PC-3 (cell line): ENCODE data around the gene MRPL28. TPM values are rescaled to one million over a fixed set of nuclear protein-coding genes. Genes with fewer than 3 reads are reported as not detected.
"Not testable (repeated sequence)": the region's sequence is repeated elsewhere in the genome, so short reads cannot be mapped to it uniquely, and the experiment has no call there.

Experiments
- ATAC-seq: fragments of 200-7000 bp; cut with Tn5 transposase; 2 replicates; pipeline ENCODE4 v1.9.1; 2020; ENCODE audit warnings: mild to moderate bottlenecking, moderate library complexity
- BruUV-seq: library from RNA; stranded (reverse); fragments of 400-500 nt; replicated peaks from 2 replicates; lab custom pipeline; 2021; lab: Mats Ljungman, UMichigan
- CTCF ChIA-PET: fragments of 300-600 bp; sonication (Branson Sonifier 250); formaldehyde crosslinking; loops from one replicate; lab custom pipeline; 2022; ENCODE audit warnings: antibody characterized with exemption; lab: Charles Lee
- POLR2A ChIA-PET: fragments of 300-600 bp; sonication (Branson Sonifier 250); formaldehyde crosslinking; loops from one replicate; lab custom pipeline; 2022; ENCODE audit warnings: antibody characterized with exemption; ENCODE audit not compliant: unreplicated experiment; lab: Charles Lee
- DNase-seq: peaks from one replicate; pipeline ENCODE4 v3.0.0-alpha.2; 2015
- H2AFZ ChIP-seq: fragments of 300-600 bp; sonication (generic); 2 replicates; pipeline ENCODE4 v1.6.0; 2016; ENCODE audit warnings: antibody characterized with exemption, low read length
- H3F3A ChIP-seq: fragments of 300-600 bp; sonication (generic); one replicate; pipeline ENCODE4 v1.6.0; 2017; ENCODE audit warnings: antibody characterized with exemption, low read length, control low read depth, mild to moderate bottlenecking; ENCODE audit not compliant: unreplicated experiment
- H3K27ac ChIP-seq: fragments of 300-600 bp; sonication (generic); 2 replicates; pipeline ENCODE4 v1.5.1; 2016; ENCODE audit warnings: mild to moderate bottlenecking, low read length
- H3K27me3 ChIP-seq: fragments of 300-600 bp; sonication (generic); 2 replicates; pipeline ENCODE4 v1.6.1; 2016; ENCODE audit warnings: low read length, mixed read lengths
- H3K36me3 ChIP-seq: fragments of 300-600 bp; sonication (generic); 2 replicates; pipeline ENCODE4 v1.6.1; 2016; ENCODE audit warnings: low read depth, mixed run types, low read length, mixed read lengths
- H3K4me1 ChIP-seq: fragments of 300-600 bp; sonication (generic); 2 replicates; pipeline ENCODE4 v1.5.1; 2016; ENCODE audit warnings: low read length; ENCODE audit not compliant: insufficient read depth
- H3K4me2 ChIP-seq: fragments of 300-600 bp; sonication (generic); 2 replicates; pipeline ENCODE4 v1.6.0; 2016; ENCODE audit warnings: low read length
- H3K4me3 ChIP-seq: fragments of 300-600 bp; sonication (generic); 2 replicates; pipeline ENCODE4 v1.5.1; 2016; ENCODE audit warnings: mild to moderate bottlenecking, low read length, mixed read lengths
- H3K79me2 ChIP-seq: fragments of 300-600 bp; sonication (generic); 2 replicates; pipeline ENCODE4 v1.6.1; 2017; ENCODE audit warnings: low read length, mixed read lengths
- H3K9ac ChIP-seq: fragments of 300-600 bp; sonication (generic); 2 replicates; pipeline ENCODE4 v1.6.0; 2016; ENCODE audit warnings: mild to moderate bottlenecking, low read length
- H3K9me2 ChIP-seq: fragments of 300-600 bp; sonication (generic); replicated peaks from 2 replicates; pipeline ENCODE4 v1.6.1; 2016; ENCODE audit warnings: mixed run types, low read length, mixed read lengths
- H3K9me3 ChIP-seq: fragments of 300-600 bp; sonication (generic); 2 replicates; pipeline ENCODE4 v1.6.1; 2016; ENCODE audit warnings: low read length, mixed read lengths
- H4K20me1 ChIP-seq: fragments of 300-600 bp; sonication (generic); 2 replicates; pipeline ENCODE4 v1.6.1; 2016; ENCODE audit warnings: low read length, mixed read lengths
- CTCF ChIP-seq: fragments of 300-600 bp; sonication (generic); conservative IDR thresholded peaks from 2 replicates; pipeline ENCODE4 v1.5.1; 2017; ENCODE audit warnings: antibody characterized with exemption, low read depth, mild to moderate bottlenecking, low read length
- EZH2 ChIP-seq: fragments of 300-600 bp; sonication (generic); IDR thresholded peaks from one replicate; pipeline ENCODE4 v1.6.1; 2017; ENCODE audit warnings: antibody characterized with exemption, mild to moderate bottlenecking, low read length; ENCODE audit not compliant: unreplicated experiment
- EZH2phosphoT487 ChIP-seq: fragments of 300-600 bp; sonication (generic); IDR thresholded peaks from 2 replicates; pipeline ENCODE4 v1.6.1; 2018; ENCODE audit warnings: mild to moderate bottlenecking, antibody characterized with exemption, low read length, borderline replicate concordance
- intact Hi-C: fragments of 100-400 bp; cut with micrococcal nuclease; formaldehyde crosslinking; loops from 2 replicates; pipeline ENCODE4 v1.9.0; 2023
- total RNA-seq: library from RNA; depleted of rRNA; stranded (reverse); fragments of >200 nt; gene quantifications from 2 replicates; pipeline ENCODE4 v1.2.3, GENCODE V29; 2014

The MRPL28 gene
- total RNA-seq, 1 experiment from 2014 or later = 154 TPM

DNA sequence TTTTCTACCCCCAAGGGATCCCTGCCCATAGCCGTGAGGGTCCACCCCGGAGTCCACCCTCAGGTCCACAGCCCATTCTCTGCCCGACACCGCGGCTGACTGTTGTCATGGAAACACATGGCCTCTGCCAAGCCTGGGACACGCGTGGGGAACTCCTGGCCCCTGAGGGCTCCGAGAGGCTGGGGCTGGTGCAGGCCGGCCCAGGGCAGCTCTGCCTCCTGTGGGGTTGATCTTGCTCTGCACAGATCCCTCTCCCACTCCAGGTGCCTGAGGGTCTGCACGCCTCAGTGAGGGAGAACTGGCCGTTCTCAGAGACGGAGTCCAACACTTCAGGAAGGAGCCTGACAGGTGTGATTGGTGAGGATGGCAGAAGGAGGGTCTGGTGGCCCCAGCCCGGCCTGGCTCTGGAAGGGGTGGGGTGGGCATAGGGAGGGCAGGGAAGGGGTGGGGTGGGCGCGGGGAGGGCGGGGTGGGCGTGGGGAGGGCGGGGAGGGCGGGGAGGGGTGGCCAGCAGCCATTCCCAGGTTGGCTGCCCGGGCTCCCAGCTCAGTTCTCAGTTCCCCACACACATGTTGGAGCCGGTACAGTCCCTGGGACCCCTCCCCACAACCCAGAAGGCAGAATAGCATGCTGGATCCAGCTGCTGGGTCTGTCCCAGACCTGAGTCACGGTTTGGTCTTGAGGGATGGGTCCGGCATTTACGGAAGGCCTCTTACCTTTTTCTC is 6.4 kb downstream of the MRPL28 start:
- Histone ChIP-seq H2AFZ (no peak overlapping the region), H3K9me2 (no peaks in the 10 kb centered on the region), H3K4me2 (no peak overlapping the region), H3K4me3 (no peak overlapping the region), H3K9ac (no peak overlapping the region), H3K27ac (no peak overlapping the region), H3K79me2 (no peaks in the 10 kb centered on the region), H3K4me1 (peaks cover 2% of the 10 kb centered on the region; the same call in 1 of the 2 replicates), H3K27me3 (no peaks in the 10 kb centered on the region), H3F3A (no peaks in the 10 kb centered on the region), H4K20me1 (no peaks in the 10 kb centered on the region), H3K36me3 (no peaks in the 10 kb centered on the region), H3K9me3 (no peaks in the 10 kb centered on the region)
- BruUV-seq = no TSS peak
- intact Hi-C loops = no loop called here
- TF ChIP-seq CTCF (no peak), EZH2phosphoT487 (no peak), EZH2 (no peak)
- CTCF ChIA-PET = no interaction called here
- DNase-seq (no peak), ATAC-seq (no peak)
- POLR2A ChIA-PET = no interaction called here

DNA sequence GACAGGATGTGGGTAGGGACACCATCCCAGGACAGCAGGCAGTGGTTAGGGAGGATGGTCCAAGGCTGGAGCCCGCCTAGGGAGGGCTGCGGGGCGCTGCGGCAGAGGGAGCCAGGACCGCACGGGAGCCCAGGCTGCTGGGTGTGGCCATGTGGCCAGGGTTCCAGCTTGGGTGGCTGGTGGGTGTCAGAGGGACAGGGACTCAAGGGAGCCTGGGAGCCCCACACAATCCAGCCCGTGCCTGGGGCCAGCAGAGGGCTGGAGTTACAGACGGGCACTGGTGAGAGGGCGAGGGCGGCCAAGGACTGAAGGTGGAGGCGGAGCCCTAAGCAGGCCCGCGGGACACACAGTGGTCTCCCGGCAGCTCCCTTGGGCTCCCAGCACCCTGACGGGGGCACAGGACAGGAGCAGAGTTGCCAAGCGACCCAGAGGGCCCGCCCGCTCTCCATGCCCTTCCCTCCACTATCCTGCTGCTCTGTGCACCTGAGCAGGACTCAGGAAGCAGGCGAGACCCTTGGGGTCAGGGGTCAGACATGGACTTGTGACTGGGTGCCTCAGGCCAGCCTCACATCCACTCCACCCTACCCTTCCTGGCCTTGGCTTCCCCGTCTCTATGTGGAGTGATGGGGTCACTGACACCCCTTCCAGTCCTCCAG is 7.1 kb downstream of the MRPL28 start:
- Histone ChIP-seq H3K4me2 (no peak overlapping the region), H3F3A (no peaks in the 10 kb centered on the region), H3K27ac (no peak overlapping the region), H3K36me3 (no peaks in the 10 kb centered on the region), H3K27me3 (no peaks in the 10 kb centered on the region), H3K79me2 (no peaks in the 10 kb centered on the region), H3K4me3 (no peak overlapping the region), H3K9me3 (no peaks in the 10 kb centered on the region), H4K20me1 (no peaks in the 10 kb centered on the region), H3K9me2 (no peaks in the 10 kb centered on the region), H3K9ac (no peak overlapping the region), H2AFZ (no peak overlapping the region), H3K4me1 (peaks cover 2% of the 10 kb centered on the region; the same call in 1 of the 2 replicates)
- BruUV-seq = no TSS peak
- intact Hi-C loops = no loop called here
- no peak for DNase-seq
- TF ChIP-seq CTCF (no peak), EZH2 (no peak)
- CTCF ChIA-PET = interaction anchor here (0.6 kb wide), 1 partner anchor 266 kb away, joined by 6 read pairs; no protein-coding TSS in a partner anchor
- peak; percentile 7; the same call in 1 of the 2 replicates for ATAC-seq
- POLR2A ChIA-PET = interaction anchor here (0.6 kb wide), 1 partner anchor 10 kb away, joined by 37 read pairs; the partner anchor contains the start of gene AXIN1

- H3F3A ChIP-seq, H4K20me1 ChIP-seq, H3K4me1 ChIP-seq, H3K9me3 ChIP-seq, H3K27ac ChIP-seq, H3K9me2 ChIP-seq, H2AFZ ChIP-seq, intact Hi-C loops, H3K79me2 ChIP-seq, DNase-seq, BruUV-seq, ATAC-seq, H3K27me3 ChIP-seq, H3K4me3 ChIP-seq, H3K36me3 ChIP-seq, H3K9ac ChIP-seq: not testable (repeated sequence)
- POLR2A ChIA-PET = interaction anchor here (0.6 kb wide), 1 partner anchor 128 kb away, joined by 3 read pairs; no protein-coding TSS in a partner anchor
- CTCF ChIA-PET = interaction anchor here (0.5 to 1.3 kb wide), 6 partner anchors 19 to 266 kb away, joined by 3 to 6 read pairs (median 3); partner anchors contain the start of gene PGAP6
- H3K4me2 ChIP-seq = peak overlapping the region; percentile 66
These were observed 7.7 kb downstream of the MRPL28 start for GRCh38 chr16:362702-362999.
